SU-DHL-6 (cell line): ENCODE measurements around the gene LRRC63.
"Not testable (repeated sequence)": the region's sequence is repeated elsewhere in the genome, so short reads cannot be mapped to it uniquely, and the experiment has no call there.

Source experiments
- H2AFZ ChIP-seq: fragments of 200-600 bp; sonication (generic); 2 replicates; pipeline ENCODE4 v1.6.1; 2014; ENCODE audit warnings: low read depth, mild to moderate bottlenecking, moderate library complexity, mixed read lengths, antibody characterized with exemption, low read length; ENCODE audit not compliant: severe bottlenecking
- H3F3A ChIP-seq: fragments of 200-600 bp; shearing (Covaris generic); 2 replicates; pipeline ENCODE4 v1.6.0; 2016; ENCODE audit warnings: antibody characterized with exemption, mild to moderate bottlenecking; ENCODE audit not compliant: insufficient read depth
- H3K27ac ChIP-seq: fragments of 200-600 bp; sonication (generic); 2 replicates; pipeline ENCODE4 v1.5.1; 2016; ENCODE audit warnings: low read depth, mild to moderate bottlenecking, low read length, moderate library complexity, mixed read lengths
- H3K27me3 ChIP-seq: fragments of 200-600 bp; sonication (generic), shearing (Covaris generic); 2 replicates; pipeline ENCODE4 v1.6.0; 2014; ENCODE audit warnings: mild to moderate bottlenecking, low read length
- H3K36me3 ChIP-seq: fragments of 200-600 bp; sonication (generic); 2 replicates; pipeline ENCODE4 v1.6.1; 2014; ENCODE audit warnings: mild to moderate bottlenecking, low read length, mixed read lengths
- H3K4me2 ChIP-seq: fragments of 300-600, 200-600 bp; shearing (Covaris generic), sonication (generic); 2 replicates; pipeline ENCODE4 v1.6.0; 2014; ENCODE audit warnings: low read length, low read depth, mild to moderate bottlenecking; ENCODE audit not compliant: poor library complexity, severe bottlenecking
- H3K4me3 ChIP-seq: fragments of 200-600 bp; sonication (generic); 2 replicates; pipeline ENCODE4 v1.5.1; 2014; ENCODE audit warnings: antibody characterized with exemption, low read length, mild to moderate bottlenecking, mixed read lengths; ENCODE audit not compliant: insufficient read depth, poor library complexity, severe bottlenecking
- H3K79me2 ChIP-seq: fragments of 200-600 bp; sonication (generic); 2 replicates; pipeline ENCODE4 v1.6.1; 2014; ENCODE audit warnings: mild to moderate bottlenecking, low read length, moderate library complexity; ENCODE audit not compliant: insufficient read depth
- H3K9ac ChIP-seq: fragments of 200-600 bp; sonication (generic); 2 replicates; pipeline ENCODE4 v1.7.0; 2014; ENCODE audit warnings: mild to moderate bottlenecking, low read length
- H3K9me2 ChIP-seq: fragments of 200-600 bp; sonication (generic); replicated peaks from 2 replicates; pipeline ENCODE4 v1.6.1; 2014; ENCODE audit warnings: low read length; ENCODE audit not compliant: insufficient read depth
- H3K9me3 ChIP-seq: fragments of 200-600 bp; sonication (generic); 2 replicates; pipeline ENCODE4 v1.6.1; 2014; ENCODE audit warnings: low read length, mixed read lengths; ENCODE audit not compliant: insufficient read depth
- H4K20me1 ChIP-seq: fragments of 200-600 bp; sonication (generic); 2 replicates; pipeline ENCODE4 v1.6.1; 2014; ENCODE audit warnings: low read depth, mild to moderate bottlenecking, antibody characterized with exemption, low read length, moderate library complexity, mixed read lengths
- CTCF ChIP-seq: fragments of 200-600 bp; sonication (generic); IDR thresholded peaks from one replicate; pipeline ENCODE4 v1.5.1; 2017; ENCODE audit warnings: antibody characterized with exemption, mild to moderate bottlenecking, low read length, moderate library complexity; ENCODE audit not compliant: insufficient read depth, poor library complexity, severe bottlenecking
- EZH2phosphoT487 ChIP-seq: fragments of 200-600 bp; sonication (generic), shearing (Covaris generic); conservative IDR thresholded peaks from 2 replicates; pipeline ENCODE4 v1.6.1; 2018; ENCODE audit warnings: mild to moderate bottlenecking, antibody characterized with exemption, low read length, moderate library complexity, mixed read lengths

Gene LRRC63

DNA sequence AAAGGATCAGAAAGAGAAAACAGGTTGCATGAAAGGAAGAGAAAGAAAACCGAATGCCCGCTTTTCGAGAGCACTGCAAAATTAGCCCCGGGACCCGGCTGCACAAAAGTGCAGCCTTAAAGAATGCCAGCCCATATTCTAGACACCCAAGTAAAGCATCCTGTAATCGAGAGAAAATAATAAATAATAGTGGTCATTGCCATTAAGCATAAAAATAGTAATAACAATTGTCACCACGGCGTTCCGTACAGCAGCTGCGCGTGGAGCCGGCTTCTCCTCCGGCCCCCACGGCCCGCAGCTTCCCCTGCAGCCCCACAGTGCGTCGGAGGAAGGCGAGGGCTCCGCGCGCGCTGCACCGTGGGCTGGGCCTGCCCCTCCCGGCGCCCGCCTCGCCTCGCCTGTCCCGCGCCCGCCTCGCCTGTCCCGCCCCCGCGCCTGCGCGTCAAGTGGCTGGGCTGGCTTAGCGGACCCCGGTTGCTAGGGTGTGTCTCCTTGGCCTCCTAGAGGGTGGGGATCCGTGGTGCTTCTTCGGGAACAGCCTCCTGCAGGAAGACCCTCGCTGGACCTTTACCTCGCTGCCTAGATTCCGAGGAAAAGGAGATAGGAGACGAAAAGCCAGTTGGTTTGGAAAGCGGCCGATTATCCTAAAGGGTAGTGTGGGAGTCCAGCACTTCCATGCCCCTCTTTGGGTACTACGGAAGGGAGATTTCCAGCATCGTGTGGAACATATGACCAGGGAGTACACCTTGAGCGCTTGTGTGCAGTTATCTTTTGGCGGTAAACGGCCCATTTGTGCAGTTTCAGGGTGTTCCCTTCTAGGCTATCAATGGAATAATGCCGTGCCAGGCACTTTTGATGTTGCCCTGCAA, at the start of gene LRRC63:
LRRC63 (plus strand) TSS at position 446 of the 869 bp plus-strand sequence. CDS start 1,107 bp downstream, outside the sequence.
- Histone ChIP-seq H3K9me2 (no peaks in the 10 kb centered on the region), H4K20me1 (no peaks in the 10 kb centered on the region), H3K9me3 (no peaks in the 10 kb centered on the region), H3K9ac (peak within 1 kb of the TSS; percentile 52), H3K36me3 (no peaks in the 10 kb centered on the region), H3K4me2 (peak within 1 kb of the TSS; percentile 78), H3K27me3 (no peaks in the 10 kb centered on the region), H2AFZ (peak within 1 kb of the TSS; percentile 96), H3F3A (peaks cover 7% of the 10 kb centered on the region; the same call in 1 of the 2 replicates), H3K27ac (no peak within 1 kb of the TSS), H3K79me2 (no peaks in the 10 kb centered on the region), H3K4me3 (peak within 1 kb of the TSS; percentile 56)
- TF ChIP-seq EZH2phosphoT487 (no peak), CTCF (no peak)

DNA sequence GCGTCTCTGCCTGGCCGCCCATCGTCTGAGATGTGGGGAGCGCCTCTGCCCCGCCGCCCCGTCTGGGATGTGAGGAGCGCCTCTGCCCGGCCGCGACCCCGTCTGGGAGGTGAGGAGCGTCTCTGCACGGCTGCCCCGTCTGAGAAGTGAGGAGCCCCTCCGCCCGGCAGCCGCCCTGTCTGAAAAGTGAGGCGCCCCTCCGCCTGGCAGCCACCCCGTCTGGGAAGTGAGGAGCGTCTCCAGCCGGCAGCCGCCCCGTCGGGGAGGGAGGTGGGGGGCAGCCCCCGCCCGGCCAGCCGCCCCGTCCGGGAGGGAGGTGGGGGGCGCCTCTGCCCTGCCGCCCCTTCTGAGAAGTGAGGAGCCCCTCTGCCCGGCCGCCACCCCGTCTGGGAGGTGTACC, 49.0 kb upstream of the LRRC63 start:
- H3K9ac ChIP-seq, H3K4me3 ChIP-seq, H3K9me3 ChIP-seq, H3K27ac ChIP-seq, H3K27me3 ChIP-seq, H3K9me2 ChIP-seq, H2AFZ ChIP-seq, H3K4me2 ChIP-seq: not testable (repeated sequence)
- peaks cover 88% of the 10 kb centered on the region for H3K79me2 ChIP-seq
- H3K36me3 ChIP-seq, result peaks cover 41% of the 10 kb centered on the region
- H3F3A ChIP-seq, result peaks cover 75% of the 10 kb centered on the region
- peaks cover 62% of the 10 kb centered on the region for H4K20me1 ChIP-seq

DNA sequence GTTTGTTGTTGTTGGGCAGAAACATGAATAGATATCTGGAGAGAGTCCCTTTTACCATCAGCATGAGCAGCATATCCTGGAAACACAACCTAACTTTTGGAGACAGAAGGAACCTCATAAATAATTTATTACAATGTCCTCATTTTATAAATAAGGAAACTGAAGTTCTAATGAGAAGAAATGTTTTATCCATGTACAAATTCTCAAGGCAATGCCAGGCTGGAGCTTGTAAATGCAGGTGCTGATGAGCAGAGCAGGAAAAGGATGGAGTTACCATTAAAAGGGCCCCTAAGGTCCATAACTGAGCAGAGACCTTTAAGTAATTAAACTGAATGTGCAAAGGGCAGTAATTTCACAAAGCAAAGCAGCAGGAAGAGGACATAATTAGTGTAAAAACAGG, 47.1 kb upstream of the LRRC63 start:
- no peak for TF ChIP-seq CTCF
- TF ChIP-seq EZH2phosphoT487, result no peak
- no peak overlapping the region for H2AFZ ChIP-seq
- no peaks in the 10 kb centered on the region for H3K9me2 ChIP-seq
- H3K79me2 ChIP-seq, result peaks cover 88% of the 10 kb centered on the region
- H3K4me2 ChIP-seq, result peak overlapping the region; percentile 98
- H3K27me3 ChIP-seq, result no peaks in the 10 kb centered on the region
- H3K4me3 ChIP-seq, result peak overlapping the region; percentile 24
- H3K27ac ChIP-seq, result peak overlapping the region; percentile 99
- peaks cover 79% of the 10 kb centered on the region for H3F3A ChIP-seq
- H3K9ac ChIP-seq, result peak overlapping the region; percentile 32
- H3K9me3 ChIP-seq, result no peaks in the 10 kb centered on the region
- H4K20me1 ChIP-seq, result peaks cover 51% of the 10 kb centered on the region
- H3K36me3 ChIP-seq, result peaks cover 22% of the 10 kb centered on the region

GRCh38 chr13:46165485-46166223, 46.1 kb upstream of the LRRC63 start:
- Histone ChIP-seq H3K27me3 (no peaks in the 10 kb centered on the region), H3F3A (peaks cover 79% of the 10 kb centered on the region), H4K20me1 (peaks cover 42% of the 10 kb centered on the region), H3K27ac (peak overlapping the region; percentile 99), H3K4me2 (peak overlapping the region; percentile 98), H3K9me3 (no peaks in the 10 kb centered on the region), H3K4me3 (peak overlapping the region; percentile 35), H3K79me2 (peaks cover 88% of the 10 kb centered on the region), H3K9me2 (no peaks in the 10 kb centered on the region), H3K36me3 (peaks cover 15% of the 10 kb centered on the region), H3K9ac (peak overlapping the region; percentile 45), H2AFZ (no peak overlapping the region)
- TF ChIP-seq CTCF (no peak), EZH2phosphoT487 (no peak)
